ENCODE results near the gene HTR3E. TPM values are rescaled to one million over a fixed set of nuclear protein-coding genes. Genes with fewer than 3 reads are reported as not detected.
"Not testable (repeated sequence)": the region's sequence is repeated elsewhere in the genome, so short reads cannot be mapped to it uniquely, and the experiment has no call there.

The HTR3E gene
- total and polyA plus RNA-seq, 7 donors, result 0.54 to 1.2 TPM; not detected in 5

DNA sequence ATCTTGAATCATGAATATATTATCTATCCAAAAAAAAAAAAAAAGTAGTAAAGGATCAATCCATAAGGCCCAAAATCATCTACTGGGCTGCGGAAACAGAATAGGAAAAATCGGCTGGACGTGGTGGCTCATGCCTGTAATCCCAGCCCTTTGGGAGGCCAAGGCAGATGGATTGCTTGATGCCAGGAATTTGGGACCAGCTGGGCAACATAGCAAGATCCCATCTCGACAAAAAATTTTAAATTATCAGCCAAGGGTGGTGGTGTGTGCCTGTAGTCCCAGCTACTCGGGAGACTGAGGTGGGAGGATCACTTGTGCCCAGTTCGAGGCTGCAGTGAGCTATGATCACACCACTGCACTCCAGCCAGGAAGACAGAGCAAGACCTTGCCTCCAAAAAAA, 52.3 kb downstream of the HTR3E start:
- peaks cover 0 to 18% (median 7%) of the 10 kb centered on the region in 4 donors for H3K4me1 ChIP-seq
- no peaks in the 10 kb centered on the region for H3K9me3 ChIP-seq
- no peaks in the 10 kb centered on the region for H3K27me3 ChIP-seq
- no peak for DNase-seq
- no peak overlapping the region for H3K27ac ChIP-seq
- H3K36me3 ChIP-seq, result peaks cover 6 to 26% (median 14%) of the 10 kb centered on the region in 4 donors
- TF ChIP-seq, protein P1, sequence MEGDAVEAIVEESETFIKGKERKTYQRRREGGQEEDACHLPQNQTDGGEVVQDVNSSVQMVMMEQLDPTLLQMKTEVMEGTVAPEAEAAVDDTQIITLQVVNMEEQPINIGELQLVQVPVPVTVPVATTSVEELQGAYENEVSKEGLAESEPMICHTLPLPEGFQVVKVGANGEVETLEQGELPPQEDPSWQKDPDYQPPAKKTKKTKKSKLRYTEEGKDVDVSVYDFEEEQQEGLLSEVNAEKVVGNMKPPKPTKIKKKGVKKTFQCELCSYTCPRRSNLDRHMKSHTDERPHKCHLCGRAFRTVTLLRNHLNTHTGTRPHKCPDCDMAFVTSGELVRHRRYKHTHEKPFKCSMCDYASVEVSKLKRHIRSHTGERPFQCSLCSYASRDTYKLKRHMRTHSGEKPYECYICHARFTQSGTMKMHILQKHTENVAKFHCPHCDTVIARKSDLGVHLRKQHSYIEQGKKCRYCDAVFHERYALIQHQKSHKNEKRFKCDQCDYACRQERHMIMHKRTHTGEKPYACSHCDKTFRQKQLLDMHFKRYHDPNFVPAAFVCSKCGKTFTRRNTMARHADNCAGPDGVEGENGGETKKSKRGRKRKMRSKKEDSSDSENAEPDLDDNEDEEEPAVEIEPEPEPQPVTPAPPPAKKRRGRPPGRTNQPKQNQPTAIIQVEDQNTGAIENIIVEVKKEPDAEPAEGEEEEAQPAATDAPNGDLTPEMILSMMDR (IDR thresholded peaks at IDR 0.05), result no peak
- TF ChIP-seq POLR2AphosphoS5 (IDR thresholded peaks at IDR 0.05) (no peak), POLR2A (IDR thresholded peaks at IDR 0.05) (no peak), EP300 (IDR thresholded peaks at IDR 0.05) (no peak)
- intact Hi-C loops (cut with DNase I), result no loop called here
- 92% methylated on average over 6 of the region's 6 CpGs for WGBS, 2 donors
- no peak overlapping the region for H3K4me3 ChIP-seq

DNA sequence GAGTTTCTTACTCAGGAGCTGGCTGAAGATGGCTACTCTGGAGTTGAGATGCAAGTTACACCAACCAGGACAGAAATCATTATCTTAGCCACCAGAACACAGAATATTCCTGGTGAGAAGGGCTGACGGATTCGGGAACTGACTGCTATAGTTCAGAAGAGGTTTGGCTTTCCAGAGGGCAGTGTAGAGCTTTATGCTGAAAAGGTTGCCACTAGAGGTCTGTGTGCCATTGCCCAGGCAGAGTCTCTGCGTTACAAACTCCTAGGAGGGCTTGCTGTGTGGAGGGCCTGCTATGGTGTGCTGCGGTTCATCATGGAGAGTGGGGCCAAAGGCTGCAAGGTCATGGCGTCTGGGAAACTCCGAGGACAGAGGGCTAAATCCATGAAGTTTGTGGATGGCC, 52.9 kb downstream of the HTR3E start:
- DNase-seq; H3K9me3 ChIP-seq; intact Hi-C loops (cut with DNase I); H3K4me3 ChIP-seq; H3K27me3 ChIP-seq; H3K27ac ChIP-seq: not testable (repeated sequence)
- peaks cover 0 to 20% (median 7%) of the 10 kb centered on the region in 4 donors for H3K36me3 ChIP-seq
- peaks cover 0 to 23% (median 13%) of the 10 kb centered on the region in 4 donors for H3K4me1 ChIP-seq
- 63 to 77% methylated on average over 6 of the region's 6 CpGs for WGBS, 2 donors

DNA sequence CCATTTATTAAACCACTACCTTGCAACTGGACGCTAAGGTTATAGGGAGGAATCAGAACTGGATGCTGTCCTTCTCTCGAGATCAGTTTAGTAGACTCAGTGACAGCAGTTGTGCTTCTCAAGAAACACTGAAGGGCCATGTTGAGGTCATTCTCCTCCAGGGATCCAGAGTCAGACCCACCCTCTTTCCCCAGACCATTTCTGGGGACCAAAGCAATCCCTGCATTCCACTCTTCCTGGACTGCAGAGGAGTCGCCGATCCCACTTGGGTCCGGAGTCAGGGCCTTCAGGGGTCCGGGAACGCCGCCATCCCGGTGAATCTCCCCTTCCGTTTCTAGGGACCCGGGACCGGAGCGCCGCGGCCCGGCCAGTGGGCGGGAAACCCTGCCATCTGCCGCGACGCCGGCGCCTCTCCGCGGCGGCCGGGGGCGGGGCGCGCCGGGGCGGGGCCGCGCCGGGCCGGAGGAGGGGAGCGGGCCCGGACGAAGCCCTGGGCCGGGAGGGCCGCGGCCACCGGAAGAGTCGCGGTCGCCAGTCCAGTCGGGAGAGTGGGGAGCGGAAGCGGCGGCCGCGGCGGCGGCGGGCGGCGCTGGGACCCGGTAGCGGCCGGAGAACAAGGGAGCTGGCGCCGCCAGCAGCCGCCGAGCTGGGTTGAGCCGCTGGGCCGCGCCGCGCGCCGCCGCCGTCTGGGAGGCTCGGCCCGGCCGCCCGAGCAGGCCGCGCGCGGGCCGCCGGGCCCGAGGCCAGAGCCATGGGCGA, 58.2 kb downstream of the HTR3E start, which contains the start of gene DVL3:
Gene DVL3, plus strand, starts transcription at position 493 of the 759 bp plus-strand sequence. Its CDS starts 259 bp downstream, at position 752.
- Histone ChIP-seq H3K4me1 (peaks cover 0 to 52% (median 47%) of the 10 kb centered on the region in 4 donors), H3K4me3 (peak within 1 kb of the TSS; percentile 67 to 94 (median 80)), H3K27me3 (no peaks in the 10 kb centered on the region), H3K9me3 (no peaks in the 10 kb centered on the region), H3K27ac (peak within 1 kb of the TSS; percentile 91 to 97 (median 94)), H3K36me3 (no peaks in the 10 kb centered on the region)
- intact Hi-C loops (cut with DNase I), result loop anchor here (2.0 kb wide), 2 partner anchors 20 kb away; partner anchors contain the start of genes AP2M1 and EIF2B5
- peak; percentile 81 for DNase-seq
- 1% methylated on average over 84 of the region's 84 CpGs for WGBS, 2 donors
- TF ChIP-seq POLR2AphosphoS5 (IDR thresholded peaks at IDR 0.05), result peak; percentile 36 to 84 (median 68)
- TF ChIP-seq EP300 (IDR thresholded peaks at IDR 0.05), result no peak

DNA sequence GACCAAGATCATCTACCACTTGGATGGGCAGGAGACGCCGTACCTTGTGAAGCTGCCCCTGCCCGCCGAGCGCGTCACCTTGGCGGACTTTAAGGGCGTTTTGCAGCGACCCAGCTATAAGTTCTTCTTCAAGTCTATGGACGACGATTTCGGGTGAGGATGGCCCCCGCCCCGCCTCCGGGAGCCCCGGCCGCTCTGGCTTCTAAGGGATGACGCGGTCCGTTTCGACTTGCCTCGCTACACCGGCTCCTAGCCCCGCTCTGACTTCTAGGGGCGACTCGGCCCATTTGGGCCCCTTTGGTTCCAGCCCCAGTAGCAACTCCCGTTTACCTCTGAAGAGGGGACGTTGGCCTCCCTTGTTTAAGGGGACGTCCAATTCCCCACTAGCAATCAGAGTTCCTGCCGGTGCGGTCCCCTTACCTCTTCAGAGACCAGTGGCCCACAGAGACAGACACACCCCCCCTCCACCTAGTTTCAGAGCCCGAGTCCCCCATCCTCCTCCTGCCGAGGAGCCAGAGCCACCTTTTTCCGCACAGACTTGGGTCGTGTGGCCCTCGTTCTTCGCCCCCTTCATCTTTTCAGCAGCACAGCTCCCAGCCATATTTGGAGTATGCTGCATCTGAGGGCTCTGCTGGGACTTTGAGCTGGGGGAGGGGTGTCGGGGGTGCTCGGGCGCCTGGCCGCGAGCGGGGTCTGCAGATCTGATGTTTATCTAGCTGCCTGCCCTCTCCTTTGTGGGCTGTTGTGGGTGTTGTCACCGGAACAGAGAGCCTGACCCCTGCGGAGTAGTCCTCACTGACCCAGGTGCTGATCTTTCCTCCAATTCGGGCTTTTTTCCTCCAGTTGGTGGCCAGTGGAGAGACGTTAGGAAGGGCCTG, 59.0 kb downstream of the HTR3E start:
- peak overlapping the region; percentile 67 to 94 (median 80) for H3K4me3 ChIP-seq
- no peak for TF ChIP-seq EP300 (IDR thresholded peaks at IDR 0.05)
- TF ChIP-seq POLR2AphosphoS5 (IDR thresholded peaks at IDR 0.05), result no peak
- TF ChIP-seq, protein P1 (IDR thresholded peaks at IDR 0.05), result no peak
- no peak for TF ChIP-seq POLR2A (IDR thresholded peaks at IDR 0.05)
- no peaks in the 10 kb centered on the region for H3K36me3 ChIP-seq
- peaks cover 0 to 60% (median 55%) of the 10 kb centered on the region in 4 donors for H3K4me1 ChIP-seq
- H3K27ac ChIP-seq, result peak overlapping the region; percentile 91 to 97 (median 94)
- H3K27me3 ChIP-seq, result no peaks in the 10 kb centered on the region
- no peaks in the 10 kb centered on the region for H3K9me3 ChIP-seq
- DNase-seq, result peak; percentile 79
- 0 to 1% methylated on average over 47 of the region's 47 CpGs for WGBS, 2 donors
- intact Hi-C loops (cut with DNase I), result loop anchor here (2.0 kb wide), 2 partner anchors 19 to 21 kb away; partner anchors contain the start of genes AP2M1 and EIF2B5

DNA sequence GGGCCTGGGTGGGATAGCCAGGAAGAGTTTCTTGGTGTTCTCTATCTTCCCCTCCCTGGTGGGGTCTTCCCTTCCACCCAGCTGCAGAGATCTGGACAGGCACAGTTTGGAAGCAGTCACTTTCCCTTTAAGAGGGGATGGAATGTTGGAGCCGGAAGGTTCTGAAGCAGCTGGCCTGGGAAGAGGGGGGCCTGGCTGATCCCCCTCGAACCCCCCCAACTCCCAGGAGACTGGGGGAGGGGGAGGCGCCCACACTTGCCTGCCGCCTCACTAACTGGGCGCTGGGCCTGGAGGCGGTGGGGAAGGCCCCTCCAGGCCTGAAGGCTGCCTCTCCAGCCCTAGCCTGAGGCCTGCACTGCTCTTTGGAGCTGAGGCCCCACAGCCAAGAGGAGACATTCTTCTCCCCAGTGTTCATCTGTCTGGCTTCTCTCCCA, 59.7 kb downstream of the HTR3E start:
- 4 to 8% methylated on average over 6 of the region's 6 CpGs for WGBS, 2 donors
- Histone ChIP-seq H3K36me3 (no peaks in the 10 kb centered on the region), H3K9me3 (no peaks in the 10 kb centered on the region), H3K4me3 (peak overlapping the region; percentile 67 to 94 (median 80)), H3K27me3 (no peaks in the 10 kb centered on the region), H3K4me1 (peaks cover 0 to 66% (median 62%) of the 10 kb centered on the region in 4 donors), H3K27ac (peak overlapping the region; percentile 91 to 97 (median 94))
- intact Hi-C loops (cut with DNase I), result no loop called here
- TF ChIP-seq POLR2A (IDR thresholded peaks at IDR 0.05) (no peak), POLR2AphosphoS5 (IDR thresholded peaks at IDR 0.05) (peak; percentile 7 to 69 (median 50)), EP300 (IDR thresholded peaks at IDR 0.05) (peak in 1 of 4 donors; percentile 12)
- TF ChIP-seq, protein P1 (IDR thresholded peaks at IDR 0.05), result no peak
- peak; percentile 88 for DNase-seq

Small RNAs within 50 kb of the gene (small RNA-seq; reads per million reads assigned to genes)
- 0 reads per million in 3 donors for gene RF00019

Other genes starting within 250 kb of the HTR3E start
- 10 to 100 TPM; 52.1 to 87.9 (median 67.4) TPM for gene PARL, start 212.2 kb upstream of the HTR3E start, total RNA-seq
- gene PARL, start 212.2 kb upstream of the HTR3E start, polyA plus RNA-seq, result 10 to 100 TPM; 54.7 to 61.7 (median 58.3) TPM
- gene ABCC5, start 79.2 kb upstream of the HTR3E start, total RNA-seq, result 10 to 100 TPM; 16.0 to 39.6 (median 21.0) TPM
- gene ABCC5, start 79.2 kb upstream of the HTR3E start, polyA plus RNA-seq, result 10 to 100 TPM; 13.8 to 32.1 (median 22.0) TPM
- not detected for gene HTR3D, start 65.3 kb upstream of the HTR3E start, total RNA-seq
- not detected for gene HTR3D, start 65.3 kb upstream of the HTR3E start, polyA plus RNA-seq
- gene HTR3C, start 44.0 kb upstream of the HTR3E start, total RNA-seq, result not detected
- under 1 TPM in 2 of 3 donors, not detected in 1; 0.19 to 0.60 TPM for gene HTR3C, start 44.0 kb upstream of the HTR3E start, polyA plus RNA-seq
- gene EIF2B5, start 38.3 kb downstream of the HTR3E start, total RNA-seq, result 10 to 100 TPM; 26.0 to 43.5 (median 31.3) TPM
- gene EIF2B5, start 38.3 kb downstream of the HTR3E start, polyA plus RNA-seq, result 10 to 100 TPM; 31.8 to 48.1 (median 35.4) TPM
- gene DVL3, start 58.3 kb downstream of the HTR3E start, total RNA-seq, result 10 to 100 TPM; 38.5 to 71.2 (median 53.9) TPM
- 10 to 100 TPM; 15.0 to 40.8 (median 26.4) TPM for gene DVL3, start 58.3 kb downstream of the HTR3E start, polyA plus RNA-seq
- gene AP2M1, start 77.8 kb downstream of the HTR3E start, total RNA-seq, result 100 to 1,000 TPM; 203 to 239 (median 225) TPM
- 100 to 1,000 TPM; 226 to 240 (median 237) TPM for gene AP2M1, start 77.8 kb downstream of the HTR3E start, polyA plus RNA-seq
- gene ABCF3, start 89.1 kb downstream of the HTR3E start, total RNA-seq, result 10 to 100 TPM; 32.4 to 51.3 (median 39.2) TPM
- 10 to 100 TPM; 36.5 to 48.9 (median 45.6) TPM for gene ABCF3, start 89.1 kb downstream of the HTR3E start, polyA plus RNA-seq
- under 1 TPM in 2 of 4 donors, not detected in 2; 0.36 to 0.83 TPM for gene VWA5B2, start 132.5 kb downstream of the HTR3E start, total RNA-seq
- 1 to 10 TPM in 1 of 3 donors, under 1 TPM in 2; 0.23 to 1.0 (median 0.60) TPM for gene VWA5B2, start 132.5 kb downstream of the HTR3E start, polyA plus RNA-seq
- 10 to 100 TPM; 29.6 to 46.8 (median 38.4) TPM for gene ALG3, start 151.9 kb downstream of the HTR3E start, total RNA-seq
- gene ALG3, start 151.9 kb downstream of the HTR3E start, polyA plus RNA-seq, result 10 to 100 TPM in 2 of 3 donors, 1 to 10 TPM in 1; 9.9 to 39.7 (median 10.8) TPM
- gene EEF1AKMT4, start 152.6 kb downstream of the HTR3E start, total RNA-seq, result 1 to 10 TPM; 1.4 to 3.9 (median 2.4) TPM
- 1 to 10 TPM; 4.2 to 6.5 (median 5.3) TPM for gene EEF1AKMT4, start 152.6 kb downstream of the HTR3E start, polyA plus RNA-seq
- under 1 TPM in 1 of 4 donors, not detected in 3; 0.71 TPM for gene CAMK2N2, start 164.5 kb downstream of the HTR3E start, total RNA-seq
- under 1 TPM in 1 of 3 donors, not detected in 2; 0.28 TPM for gene CAMK2N2, start 164.5 kb downstream of the HTR3E start, polyA plus RNA-seq
- 1 to 10 TPM in 3 of 4 donors, under 1 TPM in 1; 0.49 to 2.9 (median 1.7) TPM for gene ECE2, start 179.0 kb downstream of the HTR3E start, total RNA-seq
- under 1 TPM in 1 of 3 donors, not detected in 2; 0.63 TPM for gene ECE2, start 179.0 kb downstream of the HTR3E start, polyA plus RNA-seq
- gene PSMD2, start 202.2 kb downstream of the HTR3E start, total RNA-seq, result 100 to 1,000 TPM; 127 to 246 (median 234) TPM
- 100 to 1,000 TPM; 105 to 174 (median 153) TPM for gene PSMD2, start 202.2 kb downstream of the HTR3E start, polyA plus RNA-seq
- 100 to 1,000 TPM; 115 to 241 (median 182) TPM for gene EIF4G1, start 217.5 kb downstream of the HTR3E start, total RNA-seq
- 100 to 1,000 TPM in 1 of 3 donors, 10 to 100 TPM in 2; 62.9 to 249 (median 67.3) TPM for gene EIF4G1, start 217.5 kb downstream of the HTR3E start, polyA plus RNA-seq
- gene FAM131A, start 240.5 kb downstream of the HTR3E start, total RNA-seq, result 10 to 100 TPM; 28.0 to 36.7 (median 33.8) TPM
- 10 to 100 TPM; 12.6 to 17.1 (median 12.9) TPM for gene FAM131A, start 240.5 kb downstream of the HTR3E start, polyA plus RNA-seq